Heart left ventricle (tissue), 16 donors: ENCODE measurements around the gene CCP110. TPM values are rescaled to one million over a fixed set of nuclear protein-coding genes. Genes with fewer than 3 reads are reported as not detected.

ENCODE experiments used
- ATAC-seq, 4 donors: fragments of 200-7000 bp; cut with Tn5 transposase; one replicate each; pipeline ENCODE4 v1.9.1; 2020 to 2022; ENCODE audit warnings: moderate library complexity in 4 of 4, mild to moderate bottlenecking in 3 of 4, moderate number of reproducible peaks in 1 of 4
- DNase-seq, 5 donors: peaks; one replicate each; pipeline ENCODE4 v3.0.0-alpha.2; 2020
- H3K27ac ChIP-seq, 12 donors: fragments of 200-600 bp; sonication (generic) in 4 of 12; one replicate each; pipeline versions ENCODE4 v1.5.0 to v1.8.0; 2016 to 2022; ENCODE audit warnings: mild to moderate bottlenecking in 2 of 12
- H3K27me3 ChIP-seq, 9 donors: fragments of 200-600 bp; sonication (generic) in 2 of 9; one replicate each; pipeline versions ENCODE4 v1.5.1 to v1.8.0; 2016 to 2022; ENCODE audit warnings: mild to moderate bottlenecking in 3 of 9
- H3K36me3 ChIP-seq, 9 donors: fragments of 200-600 bp; sonication (generic) in 2 of 9; one replicate each; pipeline versions ENCODE4 v1.5.0 to v1.8.0; 2018 to 2022; ENCODE audit warnings: mild to moderate bottlenecking in 2 of 9
- H3K4me1 ChIP-seq, 12 donors: fragments of 200-600 bp; sonication (generic) in 4 of 12; one replicate each; pipeline versions ENCODE4 v1.5.0 to v1.8.0; 2016 to 2022; ENCODE audit warnings: mild to moderate bottlenecking in 3 of 12
- H3K4me3 ChIP-seq, 12 donors: fragments of 200-600 bp; sonication (generic) in 4 of 12; one replicate each; pipeline versions ENCODE4 v1.5.0 to v1.8.0; 2017 to 2022; ENCODE audit warnings: mild to moderate bottlenecking in 9 of 12, moderate library complexity in 4 of 12
- H3K9me3 ChIP-seq, 12 donors: fragments of 200-600 bp; sonication (generic) in 4 of 12; one replicate each; pipeline versions ENCODE4 v1.5.0 to v1.8.0; 2016 to 2022; ENCODE audit warnings: mild to moderate bottlenecking in 1 of 12
- CTCF ChIP-seq, 12 donors: fragments of 200-600 bp; sonication (generic) in 4 of 12; IDR thresholded peaks; one replicate each; pipeline versions ENCODE4 v1.5.0 to v1.8.0; 2018 to 2022; ENCODE audit warnings: antibody characterized with exemption in 12 of 12, mild to moderate bottlenecking in 5 of 12
- POLR2A ChIP-seq, 2 donors: fragments of 450-650 bp; IDR thresholded peaks; one replicate each; pipeline ENCODE4 v1.6.1; 2017; ENCODE audit warnings: antibody characterized with exemption in 2 of 2, mild to moderate bottlenecking in 2 of 2, moderate library complexity in 2 of 2
- WGBS, 4 donors: extraction: QIAGEN DNeasy Blood & Tissue Kit in 2 of 4; methylation state at CpG; one replicate each; pipeline versions ENCODE4 v1.1.5 to v1.1.7; 2013 to 2018; 5-methylcytosine and 5-hydroxymethylcytosine counted together
- intact Hi-C, 10 donors: fragments of 100-400 bp; cut with DNase I; formaldehyde crosslinking; loops; one replicate each; pipeline versions ENCODE4 v1.11.1 to v1.14.2; 2022
- polyA plus RNA-seq, 2 donors: library from polyadenylated mRNA; stranded (reverse); fragments of 200-250 nt; gene quantifications; one replicate each; pipeline ENCODE4 v1.2.3, GENCODE V29; 2013
- total RNA-seq, 9 donors: library from RNA; depleted of rRNA in 2 of 9; stranded (reverse); fragments of >200 nt in 2 of 9; fragmentation: NEBNext Ultra II Directional in 3 of 9; extraction: Animal tissue kit (Norgen Biotek cat#: 25700) in 3 of 9; gene quantifications; one replicate each; pipeline versions ENCODE4 v1.1.0 to v1.2.4, GENCODE V29; 2016 to 2023
- donor health status: ischemic (EF 13 %, LVEDD 7.1; RV severe dilation, severe dysfunction).
- donor health status: healthy with polysubstance abuse.
- donor health status: DM: no; HTN: yes; CAD: no.
- donor health status: DM: no; HTN: no; CAD: no.
- donor health status: ischemic (EF 25% LVEDD 6.9; RV normal size, moderate dysfunction).
- donor health status: ischemic (EF 25% LVEDD 5.7; RV mildly dilated, moderate dysfunction).
- donor health status: healthy.
- donor health status: DM: yes; HTN: yes; CAD: no.
- donor health status: ischemic (EF 35%, LVEDD 5.7; RV mildly dilated, moderate dysfunction).
- donor health status: nonischemic (EF 11% LVEDD 7.7; RV severe dilation, severe dysfunction).
- donor health status: DM: yes; HTN: yes; CAD: no.
- donor health status: PGD.
- donor health status: ischemic (EF 29% LVEDD 5.4; RV normal size, mild dysfunction).
- donor health status: nonischemic (EF 23%, LVEDD 6.1; RV moderate dilation, normal function).

The CCP110 gene
- total and polyA plus RNA-seq, 11 donors: 3.1 to 13.5 (median 7.7) TPM

GRCh38 chr16:19573997-19574396, 50.3 kb downstream of the CCP110 start:
- DNase-seq (no peak), ATAC-seq (no peak)
- 93 to 95% (median 94%) methylated on average over 9 of the region's 9 CpGs for WGBS, 4 donors
- peak overlapping the region in 3 of 12 donors; percentile 18 to 54 (median 25) for H3K27ac ChIP-seq
- no peak overlapping the region for H3K4me3 ChIP-seq
- TF ChIP-seq POLR2A (IDR thresholded peaks at IDR 0.05): no peak
- no peak for TF ChIP-seq CTCF (IDR thresholded peaks at IDR 0.05)
- peaks cover 0 to 97% (median 91%) of the 10 kb centered on the region in 9 donors for H3K36me3 ChIP-seq
- H3K27me3 ChIP-seq: no peaks in the 10 kb centered on the region
- intact Hi-C loops: no loop called here
- no peaks in the 10 kb centered on the region for H3K9me3 ChIP-seq
- peaks cover 0 to 15% (median 0%) of the 10 kb centered on the region in 12 donors for H3K4me1 ChIP-seq

- Histone ChIP-seq H3K27me3 (no peaks in the 10 kb centered on the region), H3K4me3 (no peak overlapping the region), H3K4me1 (peaks cover 0 to 20% (median 0%) of the 10 kb centered on the region in 12 donors), H3K9me3 (no peaks in the 10 kb centered on the region), H3K27ac (peak overlapping the region in 5 of 12 donors; percentile 18 to 54 (median 25)), H3K36me3 (peaks cover 0 to 97% (median 93%) of the 10 kb centered on the region in 9 donors)
- ATAC-seq (peak in 1 of 4 donors; percentile 33), DNase-seq (no peak)
- intact Hi-C loops: no loop called here
- no peak for TF ChIP-seq CTCF (IDR thresholded peaks at IDR 0.05)
- TF ChIP-seq POLR2A (IDR thresholded peaks at IDR 0.05): no peak
- 37 to 44% (median 42%) methylated on average over 2 of the region's 2 CpGs for WGBS, 4 donors
Observed at GRCh38 chr16:19574615-19575014, 50.9 kb downstream of the CCP110 start.

GRCh38 chr16:19578378-19578971, 54.7 kb downstream of the CCP110 start:
- intact Hi-C loops: no loop called here
- DNase-seq (no peak), ATAC-seq (no peak)
- 89 to 92% (median 90%) methylated on average over 10 of the region's 10 CpGs for WGBS, 4 donors
- H3K27me3 ChIP-seq: no peaks in the 10 kb centered on the region
- peaks cover 0 to 97% (median 93%) of the 10 kb centered on the region in 9 donors for H3K36me3 ChIP-seq
- peak overlapping the region in 8 of 12 donors; percentile 13 to 57 (median 45) for H3K27ac ChIP-seq
- TF ChIP-seq CTCF (IDR thresholded peaks at IDR 0.05) (no peak), POLR2A (IDR thresholded peaks at IDR 0.05) (no peak)
- peaks cover 0 to 9% (median 0%) of the 10 kb centered on the region in 12 donors for H3K9me3 ChIP-seq
- H3K4me3 ChIP-seq: no peak overlapping the region
- H3K4me1 ChIP-seq: peaks cover 0 to 20% (median 0%) of the 10 kb centered on the region in 12 donors

- ATAC-seq (no peak), DNase-seq (no peak)
- intact Hi-C loops: loop anchor here in 3 of 10 donors (5.0 kb wide), 1 partner anchor 305 kb away; no protein-coding TSS in a partner anchor
- Histone ChIP-seq H3K4me3 (no peak overlapping the region), H3K27me3 (no peaks in the 10 kb centered on the region), H3K4me1 (peaks cover 0 to 12% (median 0%) of the 10 kb centered on the region in 12 donors), H3K9me3 (peaks cover 0 to 9% (median 0%) of the 10 kb centered on the region in 12 donors), H3K27ac (no peak overlapping the region), H3K36me3 (peaks cover 0 to 97% (median 72%) of the 10 kb centered on the region in 9 donors)
- WGBS, 4 donors: 83 to 88% (median 85%) methylated on average over 10 of the region's 10 CpGs
- TF ChIP-seq CTCF (IDR thresholded peaks at IDR 0.05) (no peak), POLR2A (IDR thresholded peaks at IDR 0.05) (no peak)
Observed at GRCh38 chr16:19582050-19582831, 58.5 kb downstream of the CCP110 start.
